Measurements from ENCODE around the gene DAW1.

- no peak for TF ChIP-seq CTCF (optimal IDR thresholded peaks at IDR 0.05 in 1 of 3, IDR thresholded peaks at IDR 0.05 in 1 of 3, conservative IDR thresholded peaks at IDR 0.05 in 1 of 3; ENCODE audit: extremely low read depth in 1 of 3, insufficient read depth in 2 of 3, low read length in 3 of 3)
- no peak for TF ChIP-seq EZH2 (IDR thresholded peaks at IDR 0.05; ENCODE audit: low read length)
Measured at GRCh38 chr2:227872676-227873075, 1.2 kb downstream of the DAW1 start.

All from keratinocyte (primary cell).